CD4-positive, alpha-beta T cell treated with Interleukin-6 for 4 hours (primary cell): ENCODE data around the gene PYM1.
"Not testable (repeated sequence)": the region's sequence is repeated elsewhere in the genome, so short reads cannot be mapped to it uniquely, and the experiment has no call there.

Experiments
- DNase-seq: peaks from one replicate; pipeline ENCODE4 v3.0.0-alpha.2; 2020; ENCODE audit warnings: mixed read lengths

The PYM1 gene

GRCh38 chr12:55938826-55939501, 11.3 kb upstream of the PYM1 start:
- no peak for DNase-seq

- DNase-seq, result no peak
Measured at GRCh38 chr12:55937981-55938380, 10.3 kb upstream of the PYM1 start.

GRCh38 chr12:55935738-55936151, 8.1 kb upstream of the PYM1 start:
- DNase-seq, result peak; percentile 47

- no peak for DNase-seq
Measured at GRCh38 chr12:55934773-55935172, 7.1 kb upstream of the PYM1 start.

GRCh38 chr12:55933799-55934742, 6.4 kb upstream of the PYM1 start:
- no peak for DNase-seq

GRCh38 chr12:55933169-55933798, 5.6 kb upstream of the PYM1 start:
- peak; percentile 65 for DNase-seq

- DNase-seq, result peak; percentile 65
Measured at GRCh38 chr12:55932551-55932910, 4.8 kb upstream of the PYM1 start.

GRCh38 chr12:55931780-55932550, 4.3 kb upstream of the PYM1 start:
- DNase-seq, result peak; percentile 63

GRCh38 chr12:55931317-55931779, 3.7 kb upstream of the PYM1 start:
- DNase-seq, result peak; percentile 24

- DNase-seq, result peak; percentile 90
Measured at GRCh38 chr12:55930771-55931316, 3.1 kb upstream of the PYM1 start, which contains the start of gene DGKA. Gene DGKA (plus strand): TSS chr12:55931162. CDS start chr12:55936504, 5,342 bp downstream.

- DNase-seq, result peak; percentile 94
Measured at GRCh38 chr12:55929306-55929791, 1.7 kb upstream of the PYM1 start.

GRCh38 chr12:55926738-55927587, 731 bp downstream of the PYM1 start:
- peak; percentile 93 for DNase-seq

GRCh38 chr12:55925870-55926737, 1.6 kb downstream of the PYM1 start:
- no peak for DNase-seq

GRCh38 chr12:55925371-55925770, 2.3 kb downstream of the PYM1 start:
- no peak for DNase-seq

GRCh38 chr12:55923648-55924047, 4.0 kb downstream of the PYM1 start:
- DNase-seq, result not testable (repeated sequence)

GRCh38 chr12:55922126-55922525, 5.6 kb downstream of the PYM1 start:
- no peak for DNase-seq

- not testable (repeated sequence) for DNase-seq
Measured at GRCh38 chr12:55919032-55919431, 8.7 kb downstream of the PYM1 start.

GRCh38 chr12:55915482-55915859, 12.2 kb downstream of the PYM1 start:
- no peak for DNase-seq

GRCh38 chr12:55912908-55913307, 14.8 kb downstream of the PYM1 start:
- no peak for DNase-seq

GRCh38 chr12:55909513-55909884, 18.2 kb downstream of the PYM1 start:
- DNase-seq, result no peak
